K562 (cell line): ENCODE measurements around the gene ZSWIM4. TPM values are rescaled to one million over a fixed set of nuclear protein-coding genes. Genes with fewer than 3 reads are reported as not detected.

Experiments used
- CBFA2T2 ChIP-seq: fragments of 450-650 bp; conservative IDR thresholded peaks from 2 replicates; pipeline ENCODE4 v1.6.1; 2017; ENCODE audit warnings: mild to moderate bottlenecking
- DNMT1 ChIP-seq: fragments of 450-650 bp; IDR thresholded peaks from 2 replicates; pipeline ENCODE4 v1.6.1; 2016; ENCODE audit warnings: antibody characterized with exemption, mild to moderate bottlenecking
- ESRRA ChIP-seq: fragments of 450-650 bp; IDR thresholded peaks from 2 replicates; pipeline ENCODE4 v1.6.1; 2014; ENCODE audit warnings: low read depth, mild to moderate bottlenecking, moderate library complexity, borderline replicate concordance
- MAZ ChIP-seq, 2 experiments: fragments of 450-650 bp in 1 of 2; sonication (generic) in 1 of 2; formaldehyde crosslinking; IDR thresholded peaks in 1 of 2; conservative IDR thresholded peaks in 1 of 2; 2 replicates each; pipeline versions ENCODE4 v1.4.0 to v1.5.0; 2020; ENCODE audit warnings: mild to moderate bottlenecking in 1 of 2, missing genetic modification reagents in 1 of 2
- PURB ChIP-seq: sonication (generic); formaldehyde crosslinking; IDR thresholded peaks from 2 replicates; pipeline ENCODE4 v1.9.0; 2021; ENCODE audit warnings: low read depth, mild to moderate bottlenecking, missing genetic modification reagents
- RBBP5 ChIP-seq: fragments of 200-600 bp; sonication (generic); IDR thresholded peaks from 2 replicates; pipeline ENCODE4 v1.6.1; 2012; ENCODE audit warnings: borderline replicate concordance, mild to moderate bottlenecking, low read length, control low read depth, inconsistent platforms; ENCODE audit not compliant: insufficient read depth, poor library complexity, severe bottlenecking
- SNRNP70 ChIP-seq: fragments of 200-400 bp; formaldehyde crosslinking; optimal IDR thresholded peaks from 2 replicates; pipeline ENCODE3; 2017; ENCODE audit warnings: low read depth, low read length
- SUPT5H ChIP-seq: fragments of 450-650 bp; IDR thresholded peaks from 2 replicates; pipeline ENCODE4 v1.6.1; 2016
- ZNF140 ChIP-seq: fragments of 250-450 bp; sonication (Bioruptor Pico); IDR thresholded peaks from 2 replicates; pipeline ENCODE4 v1.8.0; 2021; ENCODE audit warnings: moderate library complexity, mild to moderate bottlenecking, inconsistent platforms
- ZNF175 ChIP-seq: fragments of 200-800 bp; sonication (Bioruptor generic); IDR thresholded peaks from 2 replicates; pipeline ENCODE4 v1.6.1; 2016; ENCODE audit warnings: low read depth, mild to moderate bottlenecking, missing genetic modification characterization, missing compliant biosample characterization
- ZNF589 ChIP-seq: fragments of 200-800 bp; sonication (Bioruptor generic); IDR thresholded peaks from 2 replicates; pipeline ENCODE4 v1.6.1; 2016; ENCODE audit warnings: low read depth, missing genetic modification characterization, missing compliant biosample characterization
- ZNF764 ChIP-seq: fragments of 250-450 bp; sonication (Bioruptor Pico); IDR thresholded peaks from 2 replicates; pipeline ENCODE4 v1.4.0; 2020; ENCODE audit warnings: low read depth, mild to moderate bottlenecking, moderate library complexity
- polyA plus RNA-seq, 8 experiments: library from polyadenylated mRNA; depleted of rRNA in 4 of 8; stranded (reverse) in 5 of 8; unstranded in 3 of 8; fragments of >200 nt; fragmentation: Nextera tagmentation in 2 of 8; fragmentation: Illumina TruSeq in 1 of 8; extraction: Ambion mirVana in 2 of 8; extraction: Trizol in 1 of 8; gene quantifications; 2 replicates each; pipeline versions ENCODE4 v1.2.1 to v1.2.3, GENCODE V29; 2011 to 2014; ENCODE audit warnings: inconsistent platforms in 1 of 8, missing spikeins in 1 of 8
- total RNA-seq, 7 experiments: library from RNA; depleted of rRNA in 6 of 7; stranded (reverse); fragments of >200 nt in 6 of 7; fragmentation: Illumina TruSeq in 2 of 7; extraction: Trizol in 2 of 7; gene quantifications; 2 replicates each; pipeline versions ENCODE4 v1.2.1 to v1.2.3, GENCODE V29; 2011 to 2021; ENCODE audit warnings: low replicate concordance in 1 of 7
- TF ChIP-seq, protein P1 (sequence below): sonication (generic); formaldehyde crosslinking; IDR thresholded peaks from 2 replicates; pipeline ENCODE4 v1.8.0; 2022; ENCODE audit warnings: missing genetic modification reagents, mild to moderate bottlenecking, moderate library complexity, borderline replicate concordance
- TF ChIP-seq, protein P2 (sequence below): fragments of 250-450 bp; sonication (Bioruptor Pico); IDR thresholded peaks from 2 replicates; pipeline ENCODE4 v1.5.1; 2021; ENCODE audit warnings: mild to moderate bottlenecking
- TF ChIP-seq, protein P3 (sequence below): sonication (generic); formaldehyde crosslinking; IDR thresholded peaks from 2 replicates; pipeline ENCODE4 v1.8.1; 2023; ENCODE audit warnings: missing genetic modification reagents, mild to moderate bottlenecking, borderline replicate concordance
- TF ChIP-seq, protein P4 (sequence below): IDR thresholded peaks from 2 replicates; pipeline ENCODE4 v1.6.1; 2014; ENCODE audit warnings: antibody characterized with exemption
- TF ChIP-seq, protein P5 (sequence below): fragments of 250-450 bp; sonication (Bioruptor Pico); IDR thresholded peaks from 2 replicates; pipeline ENCODE4 v1.9.0; 2021; ENCODE audit warnings: mild to moderate bottlenecking

Gene ZSWIM4
- total and polyA plus RNA-seq, 9 of the 15 experiments (the other 6 are each of a cell fraction or from before 2014, with no cell fraction given): 0.25 to 3.7 (median 0.79) TPM; not detected in 2

DNA sequence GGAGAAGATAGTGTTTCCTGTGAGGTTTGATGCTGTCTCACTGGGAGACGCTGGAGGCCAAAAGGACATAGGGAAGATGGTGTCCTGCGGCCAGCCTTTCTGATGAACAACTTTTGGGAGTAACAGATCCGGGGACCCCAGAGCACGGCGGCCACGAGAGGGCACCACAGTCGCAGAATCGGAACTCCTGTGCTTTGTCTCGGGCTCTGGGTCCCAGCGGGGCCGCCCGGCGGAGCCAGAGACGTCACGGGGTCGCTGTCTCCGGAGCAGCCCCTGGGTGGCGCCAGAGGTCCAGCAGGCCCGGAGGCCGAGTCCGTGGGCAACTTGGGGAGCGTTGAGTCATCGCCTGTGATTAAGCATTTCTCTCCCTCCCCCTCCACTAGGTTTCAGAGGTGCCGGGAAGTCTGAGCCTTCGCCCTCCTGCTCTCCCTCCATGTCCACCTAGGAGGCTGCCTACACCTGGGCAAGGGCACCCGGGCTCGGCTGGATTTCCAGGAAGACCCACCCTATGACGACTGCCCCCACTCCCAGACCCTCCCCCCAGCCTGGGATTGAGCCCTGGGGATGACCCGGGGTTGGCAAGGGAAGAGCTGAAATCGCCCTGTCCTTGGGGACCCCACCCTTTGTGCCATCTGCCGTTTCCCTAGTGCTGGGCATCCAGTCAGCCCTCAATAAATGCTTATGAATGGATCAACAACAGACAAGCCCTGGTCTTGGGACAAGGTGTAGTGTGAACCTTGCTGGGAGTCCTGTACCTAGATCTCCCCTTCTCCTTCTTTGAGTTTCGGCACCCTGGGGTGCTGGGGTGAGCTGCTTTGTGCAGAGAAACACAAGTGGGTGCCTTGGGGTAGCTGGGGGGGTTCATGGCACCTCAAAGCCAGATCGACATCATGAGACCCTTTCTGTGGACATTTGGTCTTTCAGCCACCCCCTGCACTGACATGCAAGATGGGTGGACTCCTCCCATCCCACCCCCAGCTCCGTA lies 85.1 kb downstream of the ZSWIM4 start (continued):
- TF ChIP-seq RBBP5 (no peak), SNRNP70 (no peak), CBFA2T2 (no peak), DNMT1 (no peak), ZNF140 (CRISPR knock-in tag) (no peak), ZNF589 (CRISPR knock-in tag) (no peak), ZNF764 (CRISPR knock-in tag) (no peak), ESRRA (peak; percentile 73), ZNF175 (peak; percentile 36; the same call in 1 of the 2 replicates), PURB (CRISPR knock-in tag) (no peak), MAZ (CRISPR knock-in tag; conservative IDR thresholded peaks at IDR 0.05 in 1 of 2, IDR thresholded peaks at IDR 0.05 in 1 of 2) (peak; percentile 93 to 96), SUPT5H (peak; percentile 55; the same call in 1 of the 2 replicates)
- TF ChIP-seq, protein P1, sequence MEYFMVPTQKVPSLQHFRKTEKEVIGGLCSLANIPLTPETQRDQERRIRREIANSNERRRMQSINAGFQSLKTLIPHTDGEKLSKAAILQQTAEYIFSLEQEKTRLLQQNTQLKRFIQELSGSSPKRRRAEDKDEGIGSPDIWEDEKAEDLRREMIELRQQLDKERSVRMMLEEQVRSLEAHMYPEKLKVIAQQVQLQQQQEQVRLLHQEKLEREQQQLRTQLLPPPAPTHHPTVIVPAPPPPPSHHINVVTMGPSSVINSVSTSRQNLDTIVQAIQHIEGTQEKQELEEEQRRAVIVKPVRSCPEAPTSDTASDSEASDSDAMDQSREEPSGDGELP (CRISPR knock-in tag): peak; percentile 91
- TF ChIP-seq, protein P2, sequence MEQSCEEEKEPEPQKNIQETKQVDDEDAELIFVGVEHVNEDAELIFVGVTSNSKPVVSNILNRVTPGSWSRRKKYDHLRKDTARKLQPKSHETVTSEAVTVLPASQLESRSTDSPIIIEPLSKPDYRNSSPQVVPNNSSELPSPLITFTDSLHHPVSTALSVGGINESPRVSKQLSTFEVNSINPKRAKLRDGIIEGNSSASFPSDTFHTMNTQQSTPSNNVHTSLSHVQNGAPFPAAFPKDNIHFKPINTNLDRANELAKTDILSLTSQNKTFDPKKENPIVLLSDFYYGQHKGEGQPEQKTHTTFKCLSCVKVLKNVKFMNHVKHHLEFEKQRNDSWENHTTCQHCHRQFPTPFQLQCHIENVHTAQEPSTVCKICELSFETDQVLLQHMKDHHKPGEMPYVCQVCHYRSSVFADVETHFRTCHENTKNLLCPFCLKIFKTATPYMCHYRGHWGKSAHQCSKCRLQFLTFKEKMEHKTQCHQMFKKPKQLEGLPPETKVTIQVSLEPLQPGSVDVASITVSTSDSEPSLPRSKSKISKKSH: no peak
- TF ChIP-seq, protein P3, sequence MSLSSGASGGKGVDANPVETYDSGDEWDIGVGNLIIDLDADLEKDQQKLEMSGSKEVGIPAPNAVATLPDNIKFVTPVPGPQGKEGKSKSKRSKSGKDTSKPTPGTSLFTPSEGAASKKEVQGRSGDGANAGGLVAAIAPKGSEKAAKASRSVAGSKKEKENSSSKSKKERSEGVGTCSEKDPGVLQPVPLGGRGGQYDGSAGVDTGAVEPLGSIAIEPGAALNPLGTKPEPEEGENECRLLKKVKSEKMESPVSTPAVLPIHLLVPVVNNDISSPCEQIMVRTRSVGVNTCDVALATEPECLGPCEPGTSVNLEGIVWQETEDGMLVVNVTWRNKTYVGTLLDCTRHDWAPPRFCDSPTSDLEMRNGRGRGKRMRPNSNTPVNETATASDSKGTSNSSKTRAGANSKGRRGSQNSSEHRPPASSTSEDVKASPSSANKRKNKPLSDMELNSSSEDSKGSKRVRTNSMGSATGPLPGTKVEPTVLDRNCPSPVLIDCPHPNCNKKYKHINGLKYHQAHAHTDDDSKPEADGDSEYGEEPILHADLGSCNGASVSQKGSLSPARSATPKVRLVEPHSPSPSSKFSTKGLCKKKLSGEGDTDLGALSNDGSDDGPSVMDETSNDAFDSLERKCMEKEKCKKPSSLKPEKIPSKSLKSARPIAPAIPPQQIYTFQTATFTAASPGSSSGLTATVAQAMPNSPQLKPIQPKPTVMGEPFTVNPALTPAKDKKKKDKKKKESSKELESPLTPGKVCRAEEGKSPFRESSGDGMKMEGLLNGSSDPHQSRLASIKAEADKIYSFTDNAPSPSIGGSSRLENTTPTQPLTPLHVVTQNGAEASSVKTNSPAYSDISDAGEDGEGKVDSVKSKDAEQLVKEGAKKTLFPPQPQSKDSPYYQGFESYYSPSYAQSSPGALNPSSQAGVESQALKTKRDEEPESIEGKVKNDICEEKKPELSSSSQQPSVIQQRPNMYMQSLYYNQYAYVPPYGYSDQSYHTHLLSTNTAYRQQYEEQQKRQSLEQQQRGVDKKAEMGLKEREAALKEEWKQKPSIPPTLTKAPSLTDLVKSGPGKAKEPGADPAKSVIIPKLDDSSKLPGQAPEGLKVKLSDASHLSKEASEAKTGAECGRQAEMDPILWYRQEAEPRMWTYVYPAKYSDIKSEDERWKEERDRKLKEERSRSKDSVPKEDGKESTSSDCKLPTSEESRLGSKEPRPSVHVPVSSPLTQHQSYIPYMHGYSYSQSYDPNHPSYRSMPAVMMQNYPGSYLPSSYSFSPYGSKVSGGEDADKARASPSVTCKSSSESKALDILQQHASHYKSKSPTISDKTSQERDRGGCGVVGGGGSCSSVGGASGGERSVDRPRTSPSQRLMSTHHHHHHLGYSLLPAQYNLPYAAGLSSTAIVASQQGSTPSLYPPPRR (CRISPR knock-in tag): peak; percentile 73; the same call in 1 of the 2 replicates
- TF ChIP-seq, protein P4, sequence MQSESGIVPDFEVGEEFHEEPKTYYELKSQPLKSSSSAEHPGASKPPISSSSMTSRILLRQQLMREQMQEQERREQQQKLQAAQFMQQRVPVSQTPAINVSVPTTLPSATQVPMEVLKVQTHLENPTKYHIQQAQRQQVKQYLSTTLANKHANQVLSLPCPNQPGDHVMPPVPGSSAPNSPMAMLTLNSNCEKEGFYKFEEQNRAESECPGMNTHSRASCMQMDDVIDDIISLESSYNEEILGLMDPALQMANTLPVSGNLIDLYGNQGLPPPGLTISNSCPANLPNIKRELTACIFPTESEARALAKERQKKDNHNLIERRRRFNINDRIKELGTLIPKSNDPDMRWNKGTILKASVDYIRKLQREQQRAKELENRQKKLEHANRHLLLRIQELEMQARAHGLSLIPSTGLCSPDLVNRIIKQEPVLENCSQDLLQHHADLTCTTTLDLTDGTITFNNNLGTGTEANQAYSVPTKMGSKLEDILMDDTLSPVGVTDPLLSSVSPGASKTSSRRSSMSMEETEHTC: peak; percentile 96
- TF ChIP-seq, protein P5, sequence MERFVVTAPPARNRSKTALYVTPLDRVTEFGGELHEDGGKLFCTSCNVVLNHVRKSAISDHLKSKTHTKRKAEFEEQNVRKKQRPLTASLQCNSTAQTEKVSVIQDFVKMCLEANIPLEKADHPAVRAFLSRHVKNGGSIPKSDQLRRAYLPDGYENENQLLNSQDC (CRISPR knock-in tag): no peak
